HEK293 (cell line): ENCODE results near the gene ZNF41.

ENCODE experiments used
- CTCF ChIA-PET: fragments of 350-600 bp; formaldehyde crosslinking; extraction: SDS; loops from one replicate; lab custom pipeline; 2021; ENCODE audit warnings: antibody characterized with exemption; lab: Yijun Ruan, JAX
- POLR2A ChIA-PET: fragments of 300-600 bp; formaldehyde crosslinking; extraction: SDS; loops from one replicate; lab custom pipeline; 2020; ENCODE audit warnings: antibody characterized with exemption, inconsistent platforms; lab: Yijun Ruan, JAX
- H3K27ac ChIP-seq: fragments of 200-500 bp; sonication (Bioruptor generic); 2 replicates; pipeline ENCODE4 v1.5.1; 2014; ENCODE audit warnings: low read depth, low read length, control low read depth, inconsistent platforms; ENCODE audit errors: extremely low read depth
- H3K36me3 ChIP-seq, 2 experiments: fragments of 200-500 bp in 1 of 2; sonication (Bioruptor generic) in 1 of 2; 1 replicate in 1 of 2; 2 replicates in 1 of 2; pipeline ENCODE4 v1.5.1; 2014 to 2017; ENCODE audit warnings: inconsistent platforms in 2 of 2, low read length in 2 of 2; ENCODE audit not compliant: control insufficient read depth in 2 of 2, insufficient read depth in 1 of 2
- H3K4me1 ChIP-seq: fragments of 200-500 bp; sonication (Bioruptor generic); 2 replicates; pipeline ENCODE4 v1.5.1; 2014; ENCODE audit warnings: mild to moderate bottlenecking, low read length, inconsistent platforms; ENCODE audit not compliant: control insufficient read depth, insufficient read depth
- H3K4me3 ChIP-seq: 2 replicates; pipeline ENCODE4 v1.5.1; 2011; ENCODE audit warnings: low read depth, mild to moderate bottlenecking, control low read depth, low read length, moderate library complexity
- H3K9me3 ChIP-seq: fragments of 200-500 bp; sonication (Bioruptor generic); 2 replicates; pipeline ENCODE4 v1.5.1; 2014; ENCODE audit warnings: low read depth, low read length, inconsistent platforms; ENCODE audit not compliant: control insufficient read depth, insufficient read depth
- BCL11A ChIP-seq: fragments of 450-650 bp; formaldehyde crosslinking; IDR thresholded peaks from 2 replicates; pipeline ENCODE4 v1.5.1; 2016; ENCODE audit warnings: low read depth, missing biosample characterization, missing genetic modification characterization
- CTCF ChIP-seq: fragments of 450-650 bp; formaldehyde crosslinking; IDR thresholded peaks from 2 replicates; pipeline ENCODE4 v1.5.1; 2016; ENCODE audit warnings: missing biosample characterization, missing genetic modification characterization
- EGR2 ChIP-seq: fragments of 450-650 bp; formaldehyde crosslinking; IDR thresholded peaks from 2 replicates; pipeline ENCODE4 v1.5.1; 2016; ENCODE audit warnings: low read depth, missing biosample characterization, missing genetic modification characterization
- GLIS1 ChIP-seq: fragments of 450-650 bp; formaldehyde crosslinking; IDR thresholded peaks from 2 replicates; pipeline ENCODE4 v1.5.1; 2016; ENCODE audit warnings: missing biosample characterization, missing genetic modification characterization
- GLIS2 ChIP-seq: fragments of 450-650 bp; formaldehyde crosslinking; IDR thresholded peaks from 2 replicates; pipeline ENCODE4 v1.5.1; 2016; ENCODE audit warnings: missing biosample characterization, missing genetic modification characterization
- KLF1 ChIP-seq: fragments of 450-650 bp; formaldehyde crosslinking; IDR thresholded peaks from 2 replicates; pipeline ENCODE4 v1.5.1; 2016; ENCODE audit warnings: missing biosample characterization, missing genetic modification characterization
- KLF9 ChIP-seq: fragments of 450-650 bp; formaldehyde crosslinking; IDR thresholded peaks from 2 replicates; pipeline ENCODE4 v1.5.1; 2016; ENCODE audit warnings: missing biosample characterization, missing genetic modification characterization, low read depth
- MYNN ChIP-seq: fragments of 450-650 bp; formaldehyde crosslinking; IDR thresholded peaks from 2 replicates; pipeline ENCODE4 v1.5.1; 2016; ENCODE audit warnings: missing biosample characterization, missing genetic modification characterization, borderline replicate concordance
- REST ChIP-seq: fragments of 450-650 bp; formaldehyde crosslinking; IDR thresholded peaks from 2 replicates; pipeline ENCODE4 v1.5.1; 2016; ENCODE audit warnings: missing biosample characterization, missing genetic modification characterization
- SP2 ChIP-seq: fragments of 450-650 bp; formaldehyde crosslinking; IDR thresholded peaks from 2 replicates; pipeline ENCODE4 v1.5.1; 2016; ENCODE audit warnings: missing biosample characterization, missing genetic modification characterization
- SP3 ChIP-seq: fragments of 450-650 bp; formaldehyde crosslinking; IDR thresholded peaks from 2 replicates; pipeline ENCODE4 v1.5.1; 2016; ENCODE audit warnings: missing biosample characterization, missing genetic modification characterization
- SP7 ChIP-seq: fragments of 450-650 bp; formaldehyde crosslinking; IDR thresholded peaks from 2 replicates; pipeline ENCODE4 v1.5.1; 2016; ENCODE audit warnings: missing biosample characterization, missing genetic modification characterization
- ZBTB17 ChIP-seq: fragments of 450-650 bp; formaldehyde crosslinking; IDR thresholded peaks from 2 replicates; pipeline ENCODE4 v1.5.1; 2016; ENCODE audit warnings: missing biosample characterization, missing genetic modification characterization
- ZFHX2 ChIP-seq: fragments of 450-650 bp; formaldehyde crosslinking; conservative IDR thresholded peaks from 2 replicates; pipeline ENCODE4 v1.5.1; 2016; ENCODE audit warnings: missing biosample characterization, missing genetic modification characterization
- ZIC2 ChIP-seq: fragments of 450-650 bp; formaldehyde crosslinking; IDR thresholded peaks from 2 replicates; pipeline ENCODE4 v1.5.1; 2016; ENCODE audit warnings: missing biosample characterization, missing genetic modification characterization
- ZNF175 ChIP-seq: fragments of 450-650 bp; formaldehyde crosslinking; IDR thresholded peaks from 2 replicates; pipeline ENCODE4 v1.5.1; 2016; ENCODE audit warnings: missing biosample characterization, missing genetic modification characterization
- ZNF2 ChIP-seq: fragments of 450-650 bp; formaldehyde crosslinking; IDR thresholded peaks from 2 replicates; pipeline ENCODE4 v1.5.1; 2016; ENCODE audit warnings: missing biosample characterization, missing genetic modification characterization
- ZNF280D ChIP-seq: fragments of 450-650 bp; formaldehyde crosslinking; IDR thresholded peaks from 2 replicates; pipeline ENCODE4 v1.5.1; 2016; ENCODE audit warnings: missing biosample characterization, missing genetic modification characterization
- ZNF311 ChIP-seq: fragments of 450-650 bp; formaldehyde crosslinking; IDR thresholded peaks from 2 replicates; pipeline ENCODE4 v1.5.1; 2017; ENCODE audit warnings: missing biosample characterization, missing genetic modification characterization, borderline replicate concordance
- ZNF350 ChIP-seq: fragments of 450-650 bp; formaldehyde crosslinking; IDR thresholded peaks from 2 replicates; pipeline ENCODE4 v1.5.0; 2017; ENCODE audit warnings: missing biosample characterization, mild to moderate bottlenecking, missing genetic modification characterization
- ZNF366 ChIP-seq: fragments of 450-650 bp; formaldehyde crosslinking; conservative IDR thresholded peaks from 2 replicates; pipeline ENCODE4 v1.5.1; 2016; ENCODE audit warnings: missing biosample characterization, missing genetic modification characterization
- ZNF423 ChIP-seq: fragments of 450-650 bp; formaldehyde crosslinking; IDR thresholded peaks from 2 replicates; pipeline ENCODE4 v1.5.1; 2016; ENCODE audit warnings: missing biosample characterization, missing genetic modification characterization
- ZNF530 ChIP-seq: fragments of 450-650 bp; formaldehyde crosslinking; IDR thresholded peaks from 2 replicates; pipeline ENCODE4 v1.5.1; 2016; ENCODE audit warnings: low read depth, missing biosample characterization, missing genetic modification characterization
- ZNF600 ChIP-seq: fragments of 450-650 bp; formaldehyde crosslinking; IDR thresholded peaks from 2 replicates; pipeline ENCODE4 v1.5.1; 2016; ENCODE audit warnings: missing biosample characterization, missing genetic modification characterization
- ZNF624 ChIP-seq: fragments of 450-650 bp; formaldehyde crosslinking; IDR thresholded peaks from 2 replicates; pipeline ENCODE4 v1.5.1; 2017; ENCODE audit warnings: missing biosample characterization, missing genetic modification characterization
- ZNF626 ChIP-seq: fragments of 450-650 bp; sonication (Bioruptor Pico); formaldehyde crosslinking; IDR thresholded peaks from 2 replicates; pipeline ENCODE4 v1.5.1; 2018; ENCODE audit warnings: missing biosample characterization, missing genetic modification characterization, inconsistent platforms
- ZNF629 ChIP-seq: fragments of 450-650 bp; formaldehyde crosslinking; IDR thresholded peaks from 2 replicates; pipeline ENCODE4 v1.5.1; 2017; ENCODE audit warnings: missing biosample characterization, missing genetic modification characterization
- ZNF660 ChIP-seq: fragments of 450-650 bp; IDR thresholded peaks from 2 replicates; pipeline ENCODE4 v1.5.1; 2018; ENCODE audit warnings: missing biosample characterization, mild to moderate bottlenecking, missing genetic modification characterization
- ZNF670 ChIP-seq: fragments of 450-650 bp; formaldehyde crosslinking; IDR thresholded peaks from 2 replicates; pipeline ENCODE4 v1.5.1; 2016; ENCODE audit warnings: missing biosample characterization, missing genetic modification characterization, low read depth
- ZSCAN23 ChIP-seq: fragments of 450-650 bp; formaldehyde crosslinking; IDR thresholded peaks from 2 replicates; pipeline ENCODE4 v1.5.1; 2016; ENCODE audit warnings: missing biosample characterization, missing genetic modification characterization

The ZNF41 gene

GRCh38 chrX:47523713-47524166, 40.7 kb upstream of the ZNF41 start (continued):
- TF ChIP-seq GLIS2 (tag by site-specific recombination), result peak; percentile 8; the same call in 1 of the 2 replicates

GRCh38 chrX:47523297-47523696, 40.3 kb upstream of the ZNF41 start:
- POLR2A ChIA-PET, result interaction anchor here (0.9 to 1.8 kb wide), 5 partner anchors 22 to 378 kb away, joined by 3 to 8 read pairs (median 4); partner anchors contain the start of genes ELK1, NDUFB11, RBM10 and USP11
- TF ChIP-seq KLF1 (tag by site-specific recombination), result peak; percentile 67
- no peak for TF ChIP-seq ZNF175 (tag by site-specific recombination)
- TF ChIP-seq ZNF600, result peak; percentile 59; the same call in 1 of the 2 replicates
- peak; percentile 77; the same call in 1 of the 2 replicates for TF ChIP-seq KLF9 (tag by site-specific recombination)
- peak; percentile 27; the same call in 1 of the 2 replicates for TF ChIP-seq ZNF280D
- TF ChIP-seq ZSCAN23, result no peak
- TF ChIP-seq SP3 (tag by site-specific recombination), result peak; percentile 48
- peak; percentile 44; the same call in 1 of the 2 replicates for TF ChIP-seq ZIC2 (tag by site-specific recombination)
- peak; percentile 68; the same call in 1 of the 2 replicates for TF ChIP-seq GLIS1 (tag by site-specific recombination)
- no peak for TF ChIP-seq ZNF311 (tag by site-specific recombination)
- TF ChIP-seq ZNF350, result no peak
- peak; percentile 71 for TF ChIP-seq EGR2
- TF ChIP-seq ZNF423 (tag by site-specific recombination), result no peak
- peak; percentile 51 for TF ChIP-seq ZNF366 (tag by site-specific recombination)
- 0 out of 2 replicates have a peak, but pooled peaks have one; percentile 12 for TF ChIP-seq GLIS2 (tag by site-specific recombination)
- 0 out of 2 replicates have a peak, but pooled peaks have one; percentile 30 for TF ChIP-seq BCL11A (tag by site-specific recombination)
- no peak for TF ChIP-seq ZNF624 (tag by site-specific recombination)
- peak; percentile 23; the same call in 1 of the 2 replicates for TF ChIP-seq SP2 (tag by site-specific recombination)
- no peak for TF ChIP-seq ZNF670 (tag by site-specific recombination)
- peak; percentile 18; the same call in 1 of the 2 replicates for TF ChIP-seq ZNF629 (tag by site-specific recombination)
- no peak for TF ChIP-seq ZNF530
- peak; percentile 40; the same call in 1 of the 2 replicates for TF ChIP-seq SP7 (tag by site-specific recombination)
- no peak for TF ChIP-seq MYNN (tag by site-specific recombination)
- 0 out of 2 replicates have a peak, but pooled peaks have one; percentile 39 for TF ChIP-seq ZNF2 (tag by site-specific recombination)
- peak; percentile 29; the same call in 1 of the 2 replicates for TF ChIP-seq REST (tag by site-specific recombination)
- TF ChIP-seq ZNF626, result no peak
- peak; percentile 92 for TF ChIP-seq CTCF (tag by site-specific recombination)
- TF ChIP-seq ZBTB17 (tag by site-specific recombination), result peak; percentile 25; the same call in 1 of the 2 replicates
- TF ChIP-seq ZNF660, result 0 out of 2 replicates have a peak, but pooled peaks have one; percentile 21
- TF ChIP-seq ZFHX2, result peak; percentile 64

More at GRCh38 chrX:47523297-47523696, 40.3 kb upstream of the ZNF41 start:
- Histone ChIP-seq H3K4me3 (peak overlapping the region; percentile 44), H3K4me1 (no peaks in the 10 kb centered on the region), H3K27ac (no peak overlapping the region; the same call in 1 of the 2 replicates), H3K36me3 (no peaks in the 10 kb centered on the region), H3K9me3 (no peaks in the 10 kb centered on the region)
- CTCF ChIA-PET, result interaction anchor here (0.6 to 3.7 kb wide), 20 partner anchors 8 to 333 kb away, joined by 3 to 33 read pairs (median 4); partner anchors contain the start of gene TIMP1
